H1 (cell line): ENCODE measurements around the gene TFEC. TPM values are rescaled to one million over a fixed set of nuclear protein-coding genes. Genes with fewer than 3 reads are reported as not detected.

Source experiments
- CTCF ChIA-PET: fragments of 300-600 bp; sonication (Branson Sonifier 250); formaldehyde crosslinking; loops from one replicate; lab custom pipeline; 2021; ENCODE audit not compliant: partially characterized antibody; lab: Charles Lee
- POLR2A ChIA-PET: fragments of 300-600 bp; sonication (Branson Sonifier 250); formaldehyde crosslinking; loops from one replicate; lab custom pipeline; 2021; ENCODE audit warnings: inconsistent platforms; ENCODE audit not compliant: partially characterized antibody; lab: Charles Lee
- DNase-seq, 2 experiments: peaks; one replicate each; pipeline versions ENCODE4 v3.0.0 to v3.0.0-alpha.2; 2010 to 2022; ENCODE audit warnings: low spot score in 2 of 2, low read depth in 1 of 2, mixed read lengths in 1 of 2
- FAIRE-seq: peaks from 2 replicates; lab custom pipeline; 2011; peaks lifted over from hg19 to GRCh38; lab: Jason Lieb, UNC
- H2AFZ ChIP-seq: 2 replicates; pipeline ENCODE4 v1.8.1; 2012; ENCODE audit warnings: low read length, inconsistent platforms
- H2AK5ac ChIP-seq: 2 replicates; pipeline ENCODE4 v1.6.1; 2013; ENCODE audit warnings: low read depth, low read length
- H2BK120ac ChIP-seq: replicated peaks from 2 replicates; pipeline ENCODE3; 2013; ENCODE audit warnings: low read depth, low read length, inconsistent platforms
- H2BK12ac ChIP-seq: 2 replicates; pipeline ENCODE4 v1.6.1; 2013; ENCODE audit warnings: low read depth, low read length
- H2BK15ac ChIP-seq: 2 replicates; pipeline ENCODE4 v1.6.1; 2013; ENCODE audit warnings: low read length
- H2BK20ac ChIP-seq: 2 replicates; pipeline ENCODE4 v1.6.1; 2013; ENCODE audit warnings: low read length
- H2BK5ac ChIP-seq: 2 replicates; pipeline ENCODE4 v1.6.1; 2013; ENCODE audit warnings: low read depth, low read length
- H3K14ac ChIP-seq: 2 replicates; pipeline ENCODE4 v1.6.1; 2013; ENCODE audit warnings: inconsistent platforms; ENCODE audit not compliant: insufficient read length
- H3K18ac ChIP-seq: 2 replicates; pipeline ENCODE4 v1.6.1; 2013; ENCODE audit warnings: low read length; ENCODE audit errors: extremely low read depth
- H3K23ac ChIP-seq: 2 replicates; pipeline ENCODE4 v1.6.1; 2013; ENCODE audit warnings: inconsistent platforms; ENCODE audit not compliant: insufficient read length
- H3K23me2 ChIP-seq: 2 replicates; pipeline ENCODE4 v1.6.1; 2013; ENCODE audit warnings: low read depth, low read length
- H3K27ac ChIP-seq: 2 replicates; pipeline ENCODE4 v1.6.1; 2011; ENCODE audit warnings: low read depth, low read length, inconsistent platforms
- H3K27me3 ChIP-seq, 4 experiments: replicated peaks in 1 of 4; 1 replicate in 1 of 4; 2 replicates in 3 of 4; pipeline versions ENCODE4 v1.6.1 to v1.8.1; 2011 to 2013; ENCODE audit warnings: low read length in 3 of 4, mild to moderate bottlenecking in 3 of 4, inconsistent platforms in 2 of 4, mixed read lengths in 2 of 4, moderate library complexity in 1 of 4; ENCODE audit not compliant: control insufficient read depth in 3 of 4, insufficient read depth in 3 of 4; ENCODE audit errors: extremely low read depth in 1 of 4
- H3K36me3 ChIP-seq, 4 experiments: 2 replicates each; pipeline versions ENCODE4 v1.6.1 to v1.8.1; 2011 to 2013; ENCODE audit warnings: mild to moderate bottlenecking in 4 of 4, low read length in 3 of 4, moderate library complexity in 2 of 4, control low read depth in 1 of 4, inconsistent platforms in 1 of 4; ENCODE audit not compliant: insufficient read depth in 4 of 4, control insufficient read depth in 2 of 4
- H3K4ac ChIP-seq: replicated peaks from 2 replicates; pipeline ENCODE3; 2013; ENCODE audit warnings: low read length, low read depth, mixed read lengths, inconsistent platforms; ENCODE audit not compliant: insufficient read length
- H3K4me1 ChIP-seq, 4 experiments: replicated peaks in 1 of 4; 1 replicate in 1 of 4; 2 replicates in 3 of 4; pipeline versions ENCODE4 v1.6.1 to v1.8.1; 2011 to 2013; ENCODE audit warnings: low read length in 3 of 4, inconsistent platforms in 2 of 4, mixed read lengths in 1 of 4; ENCODE audit not compliant: insufficient read depth in 4 of 4, control insufficient read depth in 3 of 4
- H3K4me2 ChIP-seq, 2 experiments: 2 replicates each; pipeline versions ENCODE4 v1.6.1 to v1.8.1; 2011 to 2013; ENCODE audit warnings: low read depth in 2 of 2, low read length in 2 of 2, control low read depth in 1 of 2, inconsistent platforms in 1 of 2, mild to moderate bottlenecking in 1 of 2; ENCODE audit not compliant: insufficient read depth in 1 of 2
- H3K4me3 ChIP-seq, 4 experiments: fragments of 200-600, 300-600 bp in 1 of 4; sonication (generic), shearing (Covaris generic), sonication (Bioruptor Twin) in 1 of 4; 2 replicates each; pipeline versions ENCODE4 v1.5.1 to v1.8.1; 2011 to 2016; ENCODE audit warnings: low read length in 4 of 4, low read depth in 3 of 4, control low read depth in 2 of 4, inconsistent platforms in 2 of 4, mild to moderate bottlenecking in 2 of 4, mixed read lengths in 1 of 4, moderate library complexity in 1 of 4; ENCODE audit not compliant: insufficient read depth in 2 of 4; ENCODE audit errors: extremely low read depth in 1 of 4
- H3K56ac ChIP-seq: replicated peaks from 2 replicates; pipeline ENCODE3; 2013; ENCODE audit warnings: low read depth, mild to moderate bottlenecking, mixed read lengths, low read length, inconsistent platforms; ENCODE audit not compliant: insufficient read length
- H3K79me1 ChIP-seq: 2 replicates; pipeline ENCODE4 v1.6.1; 2013; ENCODE audit warnings: low read depth, low read length, control low read depth
- H3K79me2 ChIP-seq, 2 experiments: 2 replicates each; pipeline versions ENCODE4 v1.6.1 to v1.8.1; 2012 to 2013; ENCODE audit warnings: low read length in 2 of 2, mild to moderate bottlenecking in 2 of 2, inconsistent platforms in 1 of 2; ENCODE audit not compliant: insufficient read depth in 2 of 2, control insufficient read depth in 1 of 2
- H3K9ac ChIP-seq, 4 experiments: replicated peaks in 1 of 4; 1 replicate in 1 of 4; 2 replicates in 3 of 4; pipeline versions ENCODE4 v1.6.1 to v1.8.1; 2011 to 2013; ENCODE audit warnings: low read depth in 3 of 4, low read length in 3 of 4, control low read depth in 2 of 4, mild to moderate bottlenecking in 2 of 4, moderate library complexity in 2 of 4, inconsistent platforms in 1 of 4; ENCODE audit errors: extremely low read depth in 1 of 4
- H3K9me3 ChIP-seq, 2 experiments: 2 replicates each; pipeline versions ENCODE4 v1.6.1 to v1.8.1; 2012 to 2013; ENCODE audit warnings: mild to moderate bottlenecking in 2 of 2, moderate library complexity in 2 of 2, control low read depth in 1 of 2, inconsistent platforms in 1 of 2, low read depth in 1 of 2, low read length in 1 of 2, mixed read lengths in 1 of 2; ENCODE audit not compliant: insufficient read depth in 2 of 2
- H4K20me1 ChIP-seq, 2 experiments: replicated peaks in 1 of 2; 2 replicates each; pipeline versions ENCODE3 to v1.8.1; 2011 to 2013; ENCODE audit warnings: inconsistent platforms in 2 of 2, low read length in 2 of 2, mild to moderate bottlenecking in 1 of 2; ENCODE audit not compliant: insufficient read depth in 2 of 2, control insufficient read depth in 1 of 2
- H4K5ac ChIP-seq: 2 replicates; pipeline ENCODE4 v1.6.1; 2013; ENCODE audit warnings: low read length, low read depth, mixed read lengths, inconsistent platforms; ENCODE audit not compliant: insufficient read length
- H4K8ac ChIP-seq: 2 replicates; pipeline ENCODE4 v1.8.0; 2013; ENCODE audit warnings: mild to moderate bottlenecking, moderate library complexity, low read length, inconsistent platforms; ENCODE audit not compliant: insufficient read depth; ENCODE audit errors: extremely low read depth
- H4K91ac ChIP-seq: replicated peaks from 2 replicates; pipeline ENCODE3; 2013; ENCODE audit warnings: low read length, mixed read lengths, inconsistent platforms; ENCODE audit not compliant: insufficient read length
- WGBS, 2 experiments: shearing (Covaris generic) in 1 of 2; methylation state at CpG; one replicate each; pipeline versions ENCODE4 v1.1.6 to v1.1.7; 2013 to 2015; ENCODE audit warnings: low lambda C conversion rate in 2 of 2, mixed read lengths in 2 of 2, inconsistent platforms in 1 of 2, low coverage in 1 of 2, missing lambda C conversion rate in 1 of 2; ENCODE audit not compliant: insufficient replicate concordance in 2 of 2, insufficient coverage in 1 of 2, insufficient read length in 1 of 2; ENCODE audit errors: extremely low coverage in 1 of 2, missing lambda C conversion rate in 1 of 2; 5-methylcytosine and 5-hydroxymethylcytosine counted together
- polyA plus RNA-seq, 7 experiments: library from polyadenylated mRNA; depleted of rRNA in 3 of 7; stranded (reverse) in 5 of 7; unstranded in 2 of 7; fragments of >200 nt in 5 of 7; fragments of 200-250 nt in 2 of 7; gene quantifications; 1 replicate in 5 of 7; 2 replicates in 1 of 7; 4 replicates in 1 of 7; pipeline versions ENCODE4 v1.2.1 to v1.2.3, GENCODE V29; 2011 to 2013; ENCODE audit warnings: missing spikeins in 2 of 7, mixed read lengths in 2 of 7
- total RNA-seq: library from RNA; stranded (reverse); fragmentation: NEBNext Ultra II Directional; extraction: Animal tissue kit (Norgen Biotek cat#: 25700); gene quantifications from 2 replicates; pipeline ENCODE4 v1.2.1, GENCODE V29; 2021
- TF ChIP-seq, protein P1 (sequence below): IDR thresholded peaks from 2 replicates; pipeline ENCODE4 v1.6.1; 2012; ENCODE audit warnings: inconsistent platforms
- TF ChIP-seq, protein P2 (sequence below): IDR thresholded peaks from 2 replicates; pipeline ENCODE4 v1.6.1; 2011; ENCODE audit warnings: low read length, improper control_type of control experiment

TFEC gene
- total and polyA plus RNA-seq, 2 of the 8 experiments (the other 6 are each of a cell fraction or from before 2014, with no cell fraction given): not detected

DNA sequence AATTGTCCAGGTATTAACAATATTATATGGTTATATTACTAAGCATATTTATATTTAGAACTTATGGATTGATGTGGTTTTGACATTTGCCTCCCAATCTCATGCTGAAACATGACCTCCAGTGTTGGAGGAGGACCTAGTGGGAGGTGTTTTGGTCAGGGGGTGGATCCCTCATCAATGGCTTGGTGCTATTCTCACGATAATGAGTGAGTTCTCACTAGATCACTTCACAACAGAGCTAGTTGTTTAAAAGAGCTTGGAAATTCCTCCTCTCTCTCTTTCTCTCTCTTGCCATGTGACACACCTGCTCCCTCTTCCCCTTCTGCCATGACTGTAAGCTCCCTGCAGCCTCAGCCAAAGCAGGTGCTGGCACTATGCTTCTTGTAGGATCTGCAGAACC, 19.0 kb downstream of the TFEC start:
- Histone ChIP-seq H4K20me1 (no peaks in the 10 kb centered on the region), H3K27ac (no peak overlapping the region), H3K18ac (no peak overlapping the region), H3K9ac (no peak overlapping the region), H3K9me3 (no peaks in the 10 kb centered on the region; a peak in 1 of 4 replicates)
- CTCF ChIA-PET: interaction anchor here (0.9 kb wide), 1 partner anchor 20 kb away, joined by 3 read pairs; no protein-coding TSS in a partner anchor
- TF ChIP-seq, protein P1, sequence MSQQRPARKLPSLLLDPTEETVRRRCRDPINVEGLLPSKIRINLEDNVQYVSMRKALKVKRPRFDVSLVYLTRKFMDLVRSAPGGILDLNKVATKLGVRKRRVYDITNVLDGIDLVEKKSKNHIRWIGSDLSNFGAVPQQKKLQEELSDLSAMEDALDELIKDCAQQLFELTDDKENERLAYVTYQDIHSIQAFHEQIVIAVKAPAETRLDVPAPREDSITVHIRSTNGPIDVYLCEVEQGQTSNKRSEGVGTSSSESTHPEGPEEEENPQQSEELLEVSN: no peak
- TF ChIP-seq, protein P2, sequence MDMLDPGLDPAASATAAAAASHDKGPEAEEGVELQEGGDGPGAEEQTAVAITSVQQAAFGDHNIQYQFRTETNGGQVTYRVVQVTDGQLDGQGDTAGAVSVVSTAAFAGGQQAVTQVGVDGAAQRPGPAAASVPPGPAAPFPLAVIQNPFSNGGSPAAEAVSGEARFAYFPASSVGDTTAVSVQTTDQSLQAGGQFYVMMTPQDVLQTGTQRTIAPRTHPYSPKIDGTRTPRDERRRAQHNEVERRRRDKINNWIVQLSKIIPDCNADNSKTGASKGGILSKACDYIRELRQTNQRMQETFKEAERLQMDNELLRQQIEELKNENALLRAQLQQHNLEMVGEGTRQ: peak; percentile 58; the same call in 1 of the 2 replicates
- TF ChIP-seq, all 59 proteins: peak for 1
- Histone ChIP-seq H3K23me2 (no peaks in the 10 kb centered on the region), H2AFZ (no peak overlapping the region), H4K5ac (no peak overlapping the region), H2AK5ac (no peak overlapping the region), H3K4me1 (0 out of 7 replicates have a peak, but pooled peaks cover 0 to 3% (median 0%) of the 10 kb centered on the region in 4 experiments), H3K14ac (no peak overlapping the region), H3K79me1 (no peaks in the 10 kb centered on the region), H4K8ac (no peak overlapping the region), H2BK15ac (no peak overlapping the region), H2BK20ac (no peak overlapping the region), H3K4me3 (no peak overlapping the region), H2BK120ac (no peak overlapping the region), H3K79me2 (no peaks in the 10 kb centered on the region), H3K36me3 (no peaks in the 10 kb centered on the region; a peak in 1 of 8 replicates), H2BK12ac (no peak overlapping the region), H3K4ac (no peak overlapping the region), H3K27me3 (no peaks in the 10 kb centered on the region), H4K91ac (no peak overlapping the region), H3K23ac (no peak overlapping the region), H3K56ac (no peak overlapping the region), H2BK5ac (no peak overlapping the region), H3K4me2 (no peak overlapping the region)
- 8% methylated on average over 1 of the region's 1 CpG; no CpG with 5 or more reads in 1 of the 2 experiments for WGBS, 2 experiments
- no peak for DNase-seq
- POLR2A ChIA-PET: no interaction called here
- no peak for FAIRE-seq
